Kidney (tissue), 14 donors: ENCODE results near the gene USE1. TPM values are rescaled to one million over a fixed set of nuclear protein-coding genes. Genes with fewer than 3 reads are reported as not detected.
A peak's percentile ranks its signal among the peaks of the same experiment; 100 is the strongest.

ENCODE experiments used
- DNase-seq, 5 donors: peaks; one replicate each; pipeline ENCODE4 v3.0.0-alpha.2; 2013 to 2020
- FAIRE-seq: peaks from 2 replicates; lab custom pipeline; 2012; peaks lifted over from hg19 to GRCh38; lab: Jason Lieb, UNC
- H3K27ac ChIP-seq, 2 donors: one replicate each; pipeline ENCODE4 v1.7.0; 2013; ENCODE audit warnings: low read depth in 2 of 2, low read length in 2 of 2, inconsistent platforms in 1 of 2
- H3K27me3 ChIP-seq: one replicate; pipeline ENCODE4 v1.7.1; 2013; ENCODE audit warnings: low read length, inconsistent platforms; ENCODE audit not compliant: control insufficient read depth, insufficient read depth
- H3K36me3 ChIP-seq, 3 donors: one replicate each; pipeline versions ENCODE4 v1.7.0 to v1.7.1; 2013; ENCODE audit warnings: low read length in 3 of 3, control low read depth in 1 of 3, inconsistent platforms in 1 of 3; ENCODE audit not compliant: insufficient read depth in 3 of 3, control insufficient read depth in 2 of 3
- H3K4me1 ChIP-seq, 3 donors: one replicate each; pipeline versions ENCODE4 v1.7.0 to v1.7.1; 2013; ENCODE audit warnings: low read length in 3 of 3, inconsistent platforms in 1 of 3, low read depth in 1 of 3; ENCODE audit not compliant: control insufficient read depth in 2 of 3, insufficient read depth in 2 of 3
- H3K4me3 ChIP-seq, 3 donors: one replicate each; pipeline versions ENCODE4 v1.7.0 to v1.8.1; 2013; ENCODE audit warnings: low read length in 3 of 3, control low read depth in 1 of 3, inconsistent platforms in 1 of 3
- H3K9ac ChIP-seq, 3 donors: one replicate each; pipeline versions ENCODE4 v1.7.0 to v1.7.1; 2013; ENCODE audit warnings: low read length in 3 of 3, control low read depth in 1 of 3, inconsistent platforms in 1 of 3
- H3K9me3 ChIP-seq, 3 donors: one replicate each; pipeline versions ENCODE4 v1.7.0 to v1.7.1; 2013; ENCODE audit warnings: low read length in 3 of 3, control low read depth in 1 of 3, inconsistent platforms in 1 of 3; ENCODE audit not compliant: control insufficient read depth in 2 of 3, insufficient read depth in 1 of 3
- CTCF ChIP-seq: IDR thresholded peaks from 3 replicates; pipeline ENCODE4 v1.5.1; 2012; ENCODE audit warnings: mild to moderate bottlenecking, moderate library complexity, borderline replicate concordance; ENCODE audit not compliant: insufficient read depth; ENCODE audit errors: extremely low read depth
- intact Hi-C: fragments of 100-400 bp; cut with DNase I; formaldehyde crosslinking; loops from one replicate; pipeline ENCODE4 v1.11.1; 2022
- polyA plus RNA-seq: library from polyadenylated mRNA; stranded (reverse); fragments of 350-450 nt; fragmentation: Illumina TruSeq; extraction: RNeasy Lipid Tissue Mini Kit (QIAGEN cat#74804); gene quantifications from one replicate; pipeline ENCODE4 v1.2.3, GENCODE V29; 2014; ENCODE audit warnings: low read depth, low replicate concordance; ENCODE audit not compliant: insufficient read depth
- total RNA-seq: library from RNA; stranded (reverse); fragmentation: NEBNext Ultra II Directional; extraction: Animal tissue kit (Norgen Biotek cat#: 25700); gene quantifications from one replicate; pipeline ENCODE4 v1.2.1, GENCODE V29; 2021
- donor health status: control.
- donor health status: control.
- donor health status: control.
- donor health status: control.
- donor health status: control.
- donor health status: DM: yes; HTN: yes; CAD: no.
- donor health status: Normal renal cell carcinoma (clear cell type).

USE1 gene
- total and polyA plus RNA-seq, 2 donors from 2014 or later, result 26.0 to 52.6 TPM

DNA sequence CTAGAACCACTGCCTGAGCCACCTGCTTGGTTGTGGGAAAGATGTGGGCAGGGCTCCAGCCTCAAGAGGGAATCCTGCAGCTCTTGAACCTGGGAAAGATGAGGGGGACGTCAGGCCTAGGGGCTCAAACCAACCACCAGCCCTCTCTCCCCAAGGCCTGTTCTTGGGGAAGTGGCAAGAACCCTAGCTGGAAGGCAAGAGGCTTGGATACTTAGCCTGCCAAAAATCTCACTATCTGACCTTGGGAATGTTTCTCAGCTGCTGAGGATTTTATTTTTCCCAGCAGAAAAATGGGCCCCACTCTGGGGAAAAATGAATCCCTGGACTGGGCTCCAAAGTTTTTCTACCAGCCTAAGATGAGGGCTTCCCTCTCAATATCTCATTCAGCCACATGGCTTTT, 44.8 kb downstream of the USE1 start:
- intact Hi-C loops, result no loop called here
- DNase-seq, result no peak
- H3K9ac ChIP-seq, result no peak overlapping the region
- H3K9me3 ChIP-seq, result peaks cover 0 to 9% (median 0%) of the 10 kb centered on the region in 3 donors
- peaks cover 0 to 2% (median 0%) of the 10 kb centered on the region in 3 donors for H3K4me1 ChIP-seq
- no peak overlapping the region for H3K4me3 ChIP-seq
- H3K27ac ChIP-seq, result no peak overlapping the region
- no peak for TF ChIP-seq CTCF
- H3K27me3 ChIP-seq, result no peaks in the 10 kb centered on the region
- H3K36me3 ChIP-seq, result no peaks in the 10 kb centered on the region
- no peak for FAIRE-seq

DNA sequence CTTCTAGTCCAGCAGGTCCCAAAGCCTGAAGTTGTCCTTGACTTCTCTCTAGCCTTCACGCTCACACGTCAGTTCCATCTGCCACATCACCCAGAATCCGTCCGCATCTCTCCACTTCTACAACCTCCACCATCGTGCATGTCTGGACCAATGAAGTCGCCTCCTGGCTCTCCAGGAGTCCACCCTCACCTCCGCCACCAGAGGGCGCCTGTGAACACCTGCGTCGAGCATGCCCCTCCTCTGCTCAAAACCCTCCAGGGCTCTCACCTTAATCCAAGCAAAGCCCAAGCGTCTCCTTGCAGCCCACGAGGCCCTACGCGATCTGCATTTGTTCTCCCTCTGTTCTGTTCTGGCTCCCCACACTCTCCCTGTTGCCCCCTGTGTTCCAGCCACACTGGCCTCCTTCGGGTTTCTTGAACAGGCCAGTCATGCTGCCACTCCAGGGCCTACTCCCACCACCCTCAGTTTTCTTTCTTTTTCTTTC, 45.7 kb downstream of the USE1 start:
- no peaks in the 10 kb centered on the region for H3K27me3 ChIP-seq
- H3K27ac ChIP-seq, result no peak overlapping the region
- intact Hi-C loops, result no loop called here
- no peak overlapping the region for H3K4me3 ChIP-seq
- peaks cover 0 to 9% (median 0%) of the 10 kb centered on the region in 3 donors for H3K9me3 ChIP-seq
- no peak overlapping the region for H3K9ac ChIP-seq
- DNase-seq (peak; percentile 80 to 92 (median 85)), FAIRE-seq (no peak)
- peaks cover 0 to 2% (median 0%) of the 10 kb centered on the region in 3 donors for H3K4me1 ChIP-seq
- no peaks in the 10 kb centered on the region for H3K36me3 ChIP-seq
- peak; percentile 88 for TF ChIP-seq CTCF

GRCh38 chr19:17262557-17262956, 47.4 kb downstream of the USE1 start:
- H3K36me3 ChIP-seq, result no peaks in the 10 kb centered on the region
- H3K9ac ChIP-seq, result no peak overlapping the region
- H3K27me3 ChIP-seq, result no peaks in the 10 kb centered on the region
- no peak for TF ChIP-seq CTCF
- H3K9me3 ChIP-seq, result peaks cover 0 to 9% (median 0%) of the 10 kb centered on the region in 3 donors
- no peak for DNase-seq
- no peak overlapping the region for H3K4me3 ChIP-seq
- no peak overlapping the region for H3K27ac ChIP-seq
- no peak for FAIRE-seq
- intact Hi-C loops, result no loop called here
- peaks cover 0 to 2% (median 0%) of the 10 kb centered on the region in 3 donors for H3K4me1 ChIP-seq
